WTC11 (cell line): ENCODE measurements around the gene POLDIP2. TPM values are rescaled to one million over a fixed set of nuclear protein-coding genes. Genes with fewer than 3 reads are reported as not detected.

Experiments
- ATAC-seq: fragments of 200-7000 bp; cut with Tn5 transposase; 2 replicates; pipeline ENCODE4 v1.10.0; 2021; ENCODE audit warnings: mild to moderate bottlenecking, moderate library complexity
- CTCF ChIA-PET: fragments of 300-600 bp; sonication (Branson Sonifier 250); formaldehyde crosslinking; loops from one replicate; lab custom pipeline; 2021; ENCODE audit warnings: antibody characterized with exemption; lab: Charles Lee
- POLR2A ChIA-PET: fragments of 350-600 bp; sonication (Branson Sonifier 250); formaldehyde crosslinking; loops from one replicate; lab custom pipeline; 2021; ENCODE audit warnings: antibody characterized with exemption; lab: Charles Lee
- DNase-seq: peaks from one replicate; pipeline ENCODE4 v3.0.0; 2021; ENCODE audit warnings: low spot score
- H3K27ac Mint-ChIP-seq: 2 replicates; pipeline ENCODE4 v1.8.0; 2021; ENCODE audit warnings: mixed read lengths
- H3K27me3 Mint-ChIP-seq: 2 replicates; pipeline ENCODE4 v1.8.0; 2021; ENCODE audit warnings: low read depth, mild to moderate bottlenecking, moderate library complexity, mixed read lengths
- H3K36me3 Mint-ChIP-seq: 2 replicates; pipeline ENCODE4 v1.8.0; 2021; ENCODE audit warnings: mixed read lengths
- H3K4me1 Mint-ChIP-seq: 2 replicates; pipeline ENCODE4 v1.8.0; 2022; ENCODE audit warnings: mixed read lengths
- H3K4me3 Mint-ChIP-seq: 2 replicates; pipeline ENCODE4 v1.8.0; 2021; ENCODE audit warnings: mild to moderate bottlenecking, moderate library complexity, mixed read lengths
- H3K9me3 Mint-ChIP-seq: 2 replicates; pipeline ENCODE4 v1.8.0; 2021; ENCODE audit warnings: mixed read lengths
- ARID4B ChIP-seq: sonication (generic); formaldehyde crosslinking; IDR thresholded peaks from 2 replicates; pipeline ENCODE4 v1.8.0; 2023; ENCODE audit warnings: missing genetic modification reagents, mild to moderate bottlenecking, borderline replicate concordance
- ATF2 ChIP-seq: sonication (generic); formaldehyde crosslinking; IDR thresholded peaks from 2 replicates; pipeline ENCODE4 v1.8.1; 2022; ENCODE audit warnings: low read depth, missing genetic modification reagents, borderline replicate concordance
- CTCF ChIP-seq: fragments of 200-600 bp; IDR thresholded peaks from 2 replicates; pipeline ENCODE4 v1.8.0; 2022; ENCODE audit warnings: antibody characterized with exemption
- E2F4 ChIP-seq: sonication (generic); formaldehyde crosslinking; IDR thresholded peaks from 2 replicates; pipeline ENCODE4 v1.8.1; 2022; ENCODE audit warnings: low read depth, mild to moderate bottlenecking, moderate library complexity, missing genetic modification reagents, borderline replicate concordance
- E2F5 ChIP-seq: sonication (generic); formaldehyde crosslinking; IDR thresholded peaks from 2 replicates; pipeline ENCODE4 v1.8.1; 2022; ENCODE audit warnings: mild to moderate bottlenecking, moderate library complexity, missing genetic modification reagents
- ELF4 ChIP-seq: sonication (generic); formaldehyde crosslinking; IDR thresholded peaks from 2 replicates; pipeline ENCODE4 v1.8.1; 2022; ENCODE audit warnings: low read depth, mild to moderate bottlenecking, moderate library complexity, missing genetic modification reagents
- EMX1 ChIP-seq: fragments of 250-450 bp; sonication (Bioruptor Pico); IDR thresholded peaks from 2 replicates; pipeline ENCODE4 v1.8.0; 2021; ENCODE audit warnings: mild to moderate bottlenecking
- ERG ChIP-seq: fragments of 250-450 bp; sonication (Bioruptor Pico); IDR thresholded peaks from 2 replicates; pipeline ENCODE4 v1.8.0; 2021; ENCODE audit warnings: mild to moderate bottlenecking
- GTF2I ChIP-seq: fragments of 250-450 bp; sonication (Bioruptor Pico); conservative IDR thresholded peaks from 2 replicates; pipeline ENCODE4 v1.4.0; 2021; ENCODE audit warnings: mild to moderate bottlenecking
- IRF1 ChIP-seq: sonication (generic); formaldehyde crosslinking; IDR thresholded peaks from 2 replicates; pipeline ENCODE4 v1.8.0; 2023; ENCODE audit warnings: missing genetic modification reagents
- IRF2 ChIP-seq: sonication (generic); formaldehyde crosslinking; IDR thresholded peaks from 2 replicates; pipeline ENCODE4 v1.8.0; 2022; ENCODE audit warnings: low read depth, missing genetic modification reagents, borderline replicate concordance
- KAT7 ChIP-seq: sonication (generic); formaldehyde crosslinking; IDR thresholded peaks from 2 replicates; pipeline ENCODE4 v1.8.1; 2023; ENCODE audit warnings: missing genetic modification reagents, mild to moderate bottlenecking, borderline replicate concordance
- NFATC4 ChIP-seq: fragments of 250-450 bp; sonication (Bioruptor Pico); IDR thresholded peaks from 2 replicates; pipeline ENCODE4 v1.9.0; 2021; ENCODE audit warnings: mild to moderate bottlenecking
- SP1 ChIP-seq: sonication (generic); formaldehyde crosslinking; conservative IDR thresholded peaks from 2 replicates; pipeline ENCODE4 v1.8.1; 2022; ENCODE audit warnings: missing genetic modification reagents
- total RNA-seq: library from RNA; stranded (reverse); gene quantifications from 3 replicates; pipeline ENCODE4 v1.2.3, GENCODE V29; 2021
- TF ChIP-seq, protein P1 (sequence below): sonication (generic); formaldehyde crosslinking; IDR thresholded peaks from 2 replicates; pipeline ENCODE4 v1.8.0; 2022; ENCODE audit warnings: missing genetic modification reagents
- TF ChIP-seq, protein P2 (sequence below): sonication (generic); formaldehyde crosslinking; IDR thresholded peaks from 2 replicates; pipeline ENCODE4 v1.8.0; 2022; ENCODE audit warnings: mild to moderate bottlenecking, missing genetic modification reagents
- TF ChIP-seq, protein P3 (sequence below): sonication (generic); formaldehyde crosslinking; IDR thresholded peaks from 2 replicates; pipeline ENCODE4 v1.8.0; 2022; ENCODE audit warnings: mild to moderate bottlenecking, missing genetic modification reagents
- TF ChIP-seq, protein P4 (sequence below): sonication (generic); formaldehyde crosslinking; IDR thresholded peaks from 2 replicates; pipeline ENCODE4 v1.8.0; 2023; ENCODE audit warnings: mild to moderate bottlenecking, missing genetic modification reagents

The POLDIP2 gene
- total RNA-seq, 1 experiment from 2014 or later = 85.4 TPM

- Mint-ChIP-seq H3K4me1 (peaks cover 12% of the 10 kb centered on the region), H3K27me3 (no peaks in the 10 kb centered on the region), H3K9me3 (no peaks in the 10 kb centered on the region), H3K36me3 (peaks cover 28% of the 10 kb centered on the region), H3K27ac (no peak overlapping the region), H3K4me3 (no peak overlapping the region)
- ChIA-PET POLR2A (no interaction called here), CTCF (no interaction called here)
- DNase-seq = no peak
- ATAC-seq = no peak
- TF ChIP-seq ATF2 (CRISPR knock-in tag) (no peak), CTCF (no peak), E2F5 (CRISPR knock-in tag) (no peak), GTF2I (CRISPR knock-in tag) (no peak), ARID4B (CRISPR knock-in tag) (no peak), ELF4 (CRISPR knock-in tag) (no peak), EMX1 (CRISPR knock-in tag) (no peak), ERG (CRISPR knock-in tag) (no peak), E2F4 (CRISPR knock-in tag) (no peak), IRF1 (CRISPR knock-in tag) (no peak), SP1 (CRISPR knock-in tag) (no peak), KAT7 (no peak), NFATC4 (CRISPR knock-in tag) (no peak), IRF2 (no peak)
- TF ChIP-seq, protein P1, sequence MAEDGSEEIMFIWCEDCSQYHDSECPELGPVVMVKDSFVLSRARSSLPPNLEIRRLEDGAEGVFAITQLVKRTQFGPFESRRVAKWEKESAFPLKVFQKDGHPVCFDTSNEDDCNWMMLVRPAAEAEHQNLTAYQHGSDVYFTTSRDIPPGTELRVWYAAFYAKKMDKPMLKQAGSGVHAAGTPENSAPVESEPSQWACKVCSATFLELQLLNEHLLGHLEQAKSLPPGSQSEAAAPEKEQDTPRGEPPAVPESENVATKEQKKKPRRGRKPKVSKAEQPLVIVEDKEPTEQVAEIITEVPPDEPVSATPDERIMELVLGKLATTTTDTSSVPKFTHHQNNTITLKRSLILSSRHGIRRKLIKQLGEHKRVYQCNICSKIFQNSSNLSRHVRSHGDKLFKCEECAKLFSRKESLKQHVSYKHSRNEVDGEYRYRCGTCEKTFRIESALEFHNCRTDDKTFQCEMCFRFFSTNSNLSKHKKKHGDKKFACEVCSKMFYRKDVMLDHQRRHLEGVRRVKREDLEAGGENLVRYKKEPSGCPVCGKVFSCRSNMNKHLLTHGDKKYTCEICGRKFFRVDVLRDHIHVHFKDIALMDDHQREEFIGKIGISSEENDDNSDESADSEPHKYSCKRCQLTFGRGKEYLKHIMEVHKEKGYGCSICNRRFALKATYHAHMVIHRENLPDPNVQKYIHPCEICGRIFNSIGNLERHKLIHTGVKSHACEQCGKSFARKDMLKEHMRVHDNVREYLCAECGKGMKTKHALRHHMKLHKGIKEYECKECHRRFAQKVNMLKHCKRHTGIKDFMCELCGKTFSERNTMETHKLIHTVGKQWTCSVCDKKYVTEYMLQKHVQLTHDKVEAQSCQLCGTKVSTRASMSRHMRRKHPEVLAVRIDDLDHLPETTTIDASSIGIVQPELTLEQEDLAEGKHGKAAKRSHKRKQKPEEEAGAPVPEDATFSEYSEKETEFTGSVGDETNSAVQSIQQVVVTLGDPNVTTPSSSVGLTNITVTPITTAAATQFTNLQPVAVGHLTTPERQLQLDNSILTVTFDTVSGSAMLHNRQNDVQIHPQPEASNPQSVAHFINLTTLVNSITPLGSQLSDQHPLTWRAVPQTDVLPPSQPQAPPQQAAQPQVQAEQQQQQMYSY (CRISPR knock-in tag) = no peak
- TF ChIP-seq, protein P2, sequence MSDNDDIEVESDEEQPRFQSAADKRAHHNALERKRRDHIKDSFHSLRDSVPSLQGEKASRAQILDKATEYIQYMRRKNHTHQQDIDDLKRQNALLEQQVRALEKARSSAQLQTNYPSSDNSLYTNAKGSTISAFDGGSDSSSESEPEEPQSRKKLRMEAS (CRISPR knock-in tag) = no peak
- TF ChIP-seq, protein P3, sequence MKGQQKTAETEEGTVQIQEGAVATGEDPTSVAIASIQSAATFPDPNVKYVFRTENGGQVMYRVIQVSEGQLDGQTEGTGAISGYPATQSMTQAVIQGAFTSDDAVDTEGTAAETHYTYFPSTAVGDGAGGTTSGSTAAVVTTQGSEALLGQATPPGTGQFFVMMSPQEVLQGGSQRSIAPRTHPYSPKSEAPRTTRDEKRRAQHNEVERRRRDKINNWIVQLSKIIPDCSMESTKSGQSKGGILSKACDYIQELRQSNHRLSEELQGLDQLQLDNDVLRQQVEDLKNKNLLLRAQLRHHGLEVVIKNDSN = no peak
- TF ChIP-seq, protein P4, sequence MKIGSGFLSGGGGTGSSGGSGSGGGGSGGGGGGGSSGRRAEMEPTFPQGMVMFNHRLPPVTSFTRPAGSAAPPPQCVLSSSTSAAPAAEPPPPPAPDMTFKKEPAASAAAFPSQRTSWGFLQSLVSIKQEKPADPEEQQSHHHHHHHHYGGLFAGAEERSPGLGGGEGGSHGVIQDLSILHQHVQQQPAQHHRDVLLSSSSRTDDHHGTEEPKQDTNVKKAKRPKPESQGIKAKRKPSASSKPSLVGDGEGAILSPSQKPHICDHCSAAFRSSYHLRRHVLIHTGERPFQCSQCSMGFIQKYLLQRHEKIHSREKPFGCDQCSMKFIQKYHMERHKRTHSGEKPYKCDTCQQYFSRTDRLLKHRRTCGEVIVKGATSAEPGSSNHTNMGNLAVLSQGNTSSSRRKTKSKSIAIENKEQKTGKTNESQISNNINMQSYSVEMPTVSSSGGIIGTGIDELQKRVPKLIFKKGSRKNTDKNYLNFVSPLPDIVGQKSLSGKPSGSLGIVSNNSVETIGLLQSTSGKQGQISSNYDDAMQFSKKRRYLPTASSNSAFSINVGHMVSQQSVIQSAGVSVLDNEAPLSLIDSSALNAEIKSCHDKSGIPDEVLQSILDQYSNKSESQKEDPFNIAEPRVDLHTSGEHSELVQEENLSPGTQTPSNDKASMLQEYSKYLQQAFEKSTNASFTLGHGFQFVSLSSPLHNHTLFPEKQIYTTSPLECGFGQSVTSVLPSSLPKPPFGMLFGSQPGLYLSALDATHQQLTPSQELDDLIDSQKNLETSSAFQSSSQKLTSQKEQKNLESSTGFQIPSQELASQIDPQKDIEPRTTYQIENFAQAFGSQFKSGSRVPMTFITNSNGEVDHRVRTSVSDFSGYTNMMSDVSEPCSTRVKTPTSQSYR (CRISPR knock-in tag) = no peak
Measured at GRCh38 chr17:28341516-28341915, 15.8 kb downstream of the POLDIP2 start.
